Hepatocyte (in vitro differentiated cells): ENCODE data around the gene TSPO2. TPM values are rescaled to one million over a fixed set of nuclear protein-coding genes. Genes with fewer than 3 reads are reported as not detected.

Experiments
- DNase-seq: peaks from one replicate; pipeline ENCODE4 v3.0.0-alpha.2; 2016; ENCODE audit warnings: low spot score
- H2AFZ ChIP-seq: fragments of 200-600 bp; sonication (generic); 2 replicates; pipeline ENCODE4 v1.6.0; 2016; ENCODE audit warnings: antibody characterized with exemption, mild to moderate bottlenecking
- H3K27ac ChIP-seq: fragments of 200-600 bp; sonication (generic); 2 replicates; pipeline ENCODE4 v1.5.1; 2016; ENCODE audit warnings: mild to moderate bottlenecking
- H3K27me3 ChIP-seq: fragments of 200-600 bp; sonication (generic); 2 replicates; pipeline ENCODE4 v1.6.1; 2016
- H3K36me3 ChIP-seq: fragments of 200-600 bp; sonication (generic); replicated peaks from 2 replicates; pipeline ENCODE4 v1.5.1; 2016; ENCODE audit warnings: low read depth; ENCODE audit not compliant: insufficient read depth
- H3K4me1 ChIP-seq: fragments of 200-600 bp; sonication (generic); 2 replicates; pipeline ENCODE4 v1.5.1; 2016; ENCODE audit warnings: mild to moderate bottlenecking, moderate library complexity; ENCODE audit not compliant: insufficient read depth
- H3K4me2 ChIP-seq: fragments of 200-600 bp; sonication (generic); 2 replicates; pipeline ENCODE4 v1.6.0; 2016
- H3K4me3 ChIP-seq: fragments of 200-600 bp; sonication (generic); 2 replicates; pipeline ENCODE4 v1.5.1; 2016; ENCODE audit warnings: mild to moderate bottlenecking
- H3K79me2 ChIP-seq: fragments of 200-600 bp; sonication (generic); 2 replicates; pipeline ENCODE4 v1.6.0; 2017; ENCODE audit warnings: mild to moderate bottlenecking
- H3K9me2 ChIP-seq: fragments of 200-600 bp; sonication (generic); replicated peaks from 2 replicates; pipeline ENCODE4 v1.6.0; 2017; ENCODE audit warnings: mild to moderate bottlenecking; ENCODE audit not compliant: insufficient read depth
- H3K9me3 ChIP-seq: fragments of 200-600 bp; sonication (generic); 2 replicates; pipeline ENCODE4 v1.5.1; 2016; ENCODE audit warnings: low read depth, mild to moderate bottlenecking
- H4K20me1 ChIP-seq: fragments of 200-600 bp; sonication (generic); 2 replicates; pipeline ENCODE4 v1.6.0; 2016; ENCODE audit warnings: mild to moderate bottlenecking; ENCODE audit not compliant: insufficient read depth, poor library complexity, severe bottlenecking
- EZH2 ChIP-seq: fragments of 200-600 bp; sonication (generic); IDR thresholded peaks from 2 replicates; pipeline ENCODE4 v1.6.1; 2016; ENCODE audit warnings: antibody characterized with exemption, mild to moderate bottlenecking, borderline replicate concordance
- EZH2phosphoT487 ChIP-seq: fragments of 200-600 bp; sonication (generic); IDR thresholded peaks from one replicate; pipeline ENCODE4 v1.6.1; 2018; ENCODE audit warnings: antibody characterized with exemption, mild to moderate bottlenecking, low read depth, moderate library complexity; ENCODE audit not compliant: unreplicated experiment, severe bottlenecking
- WGBS: methylation state at CpG from one replicate; pipeline ENCODE4 v1.1.6; 2016; ENCODE audit warnings: low lambda C conversion rate; ENCODE audit errors: missing lambda C conversion rate; 5-methylcytosine and 5-hydroxymethylcytosine counted together
- polyA plus RNA-seq: library from polyadenylated mRNA; unstranded; fragments of >200 nt; fragmentation: Nextera tagmentation; extraction: Ambion mirVana; gene quantifications from 2 replicates; pipeline ENCODE4 v1.2.1, GENCODE V29; 2016
- total RNA-seq: library from RNA; depleted of rRNA; stranded (reverse); fragments of >200 nt; gene quantifications from 2 replicates; pipeline ENCODE4 v1.2.3, GENCODE V29; 2014
- TF ChIP-seq, protein P1 (sequence below): fragments of 200-600 bp; sonication (generic); IDR thresholded peaks from 2 replicates; pipeline ENCODE4 v1.5.1; 2016; ENCODE audit warnings: antibody characterized with exemption, mild to moderate bottlenecking; ENCODE audit not compliant: poor library complexity

Gene TSPO2
- total and polyA plus RNA-seq, 2 experiments from 2014 or later: 0.27 to 0.36 TPM

DNA sequence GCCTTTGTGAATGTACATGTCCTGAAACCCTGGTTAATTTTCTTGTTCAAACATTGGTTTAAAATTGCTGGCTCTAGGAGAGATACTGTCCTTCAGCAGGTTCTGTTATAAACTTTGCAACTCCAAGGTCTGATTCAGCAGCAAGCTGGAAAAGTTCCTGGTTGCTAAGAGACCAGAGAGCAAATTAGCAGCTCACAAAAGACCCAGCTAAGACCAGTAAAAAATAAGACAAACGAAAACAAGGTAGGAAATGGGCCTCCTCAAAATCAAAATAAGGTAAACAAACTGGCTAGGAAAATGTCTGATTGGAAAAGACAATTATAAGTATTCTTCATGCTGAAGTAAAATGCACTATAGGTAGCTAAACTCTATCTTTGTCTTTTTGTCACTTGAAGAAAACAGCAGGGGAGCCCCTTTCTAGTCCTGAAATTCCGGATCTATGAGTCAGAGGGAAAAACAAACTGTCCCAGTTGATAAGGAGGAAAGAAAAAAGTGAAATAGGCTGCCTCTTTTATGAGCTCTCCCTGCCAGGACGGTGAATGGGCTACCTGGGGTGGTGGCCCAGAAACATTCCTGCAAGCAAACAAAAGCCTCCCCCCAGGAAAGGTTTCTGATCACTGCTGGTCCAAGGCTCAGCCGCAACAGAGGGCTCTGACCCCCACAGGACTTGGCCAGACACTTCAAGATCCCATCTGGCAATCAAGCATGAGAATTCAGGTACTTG is 44.9 kb upstream of the TSPO2 start:
- DNase-seq: peak; percentile 73
- peak overlapping the region; percentile 1 for H2AFZ ChIP-seq
- H3K4me2 ChIP-seq: peak overlapping the region; percentile 64
- no peaks in the 10 kb centered on the region for H3K79me2 ChIP-seq
- H3K9me2 ChIP-seq: no peaks in the 10 kb centered on the region
- no peaks in the 10 kb centered on the region for H3K9me3 ChIP-seq
- peak overlapping the region; percentile 96 for H3K27ac ChIP-seq
- no peak overlapping the region for H3K4me3 ChIP-seq
- TF ChIP-seq EZH2 (no peak), EZH2phosphoT487 (no peak)
- TF ChIP-seq, protein P1, sequence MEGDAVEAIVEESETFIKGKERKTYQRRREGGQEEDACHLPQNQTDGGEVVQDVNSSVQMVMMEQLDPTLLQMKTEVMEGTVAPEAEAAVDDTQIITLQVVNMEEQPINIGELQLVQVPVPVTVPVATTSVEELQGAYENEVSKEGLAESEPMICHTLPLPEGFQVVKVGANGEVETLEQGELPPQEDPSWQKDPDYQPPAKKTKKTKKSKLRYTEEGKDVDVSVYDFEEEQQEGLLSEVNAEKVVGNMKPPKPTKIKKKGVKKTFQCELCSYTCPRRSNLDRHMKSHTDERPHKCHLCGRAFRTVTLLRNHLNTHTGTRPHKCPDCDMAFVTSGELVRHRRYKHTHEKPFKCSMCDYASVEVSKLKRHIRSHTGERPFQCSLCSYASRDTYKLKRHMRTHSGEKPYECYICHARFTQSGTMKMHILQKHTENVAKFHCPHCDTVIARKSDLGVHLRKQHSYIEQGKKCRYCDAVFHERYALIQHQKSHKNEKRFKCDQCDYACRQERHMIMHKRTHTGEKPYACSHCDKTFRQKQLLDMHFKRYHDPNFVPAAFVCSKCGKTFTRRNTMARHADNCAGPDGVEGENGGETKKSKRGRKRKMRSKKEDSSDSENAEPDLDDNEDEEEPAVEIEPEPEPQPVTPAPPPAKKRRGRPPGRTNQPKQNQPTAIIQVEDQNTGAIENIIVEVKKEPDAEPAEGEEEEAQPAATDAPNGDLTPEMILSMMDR: no peak
- H4K20me1 ChIP-seq: no peaks in the 10 kb centered on the region
- no peaks in the 10 kb centered on the region for H3K27me3 ChIP-seq
- peaks cover 36% of the 10 kb centered on the region for H3K4me1 ChIP-seq
- H3K36me3 ChIP-seq: no peaks in the 10 kb centered on the region
- 12% methylated on average over 4 of the region's 4 CpGs for WGBS

DNA sequence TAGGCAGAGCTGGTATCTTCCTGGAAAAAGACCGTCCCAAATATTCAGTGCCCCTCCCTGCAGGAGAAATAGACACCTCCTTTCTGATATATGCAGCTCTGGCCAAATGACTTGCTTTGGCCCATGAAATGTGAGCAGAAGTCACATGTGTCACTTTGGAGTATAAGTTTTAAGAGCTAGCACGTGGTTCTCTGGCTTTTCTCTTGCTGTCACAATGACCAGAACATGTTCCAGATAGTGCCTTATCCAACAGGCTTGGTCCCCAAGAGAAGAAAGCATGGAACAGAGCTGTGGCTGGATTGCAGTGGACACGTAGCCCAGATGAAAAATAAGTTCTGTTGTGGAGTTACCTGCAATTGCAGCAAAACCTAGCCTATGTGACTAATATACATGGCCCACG is 43.6 kb upstream of the TSPO2 start:
- Histone ChIP-seq H2AFZ (no peak overlapping the region), H3K4me3 (no peak overlapping the region), H3K4me1 (peaks cover 36% of the 10 kb centered on the region), H3K27me3 (no peaks in the 10 kb centered on the region), H3K79me2 (no peaks in the 10 kb centered on the region), H3K9me2 (no peaks in the 10 kb centered on the region), H3K9me3 (no peaks in the 10 kb centered on the region), H3K4me2 (no peak overlapping the region), H3K27ac (peak overlapping the region; percentile 96), H4K20me1 (no peaks in the 10 kb centered on the region), H3K36me3 (no peaks in the 10 kb centered on the region)
- no peak for DNase-seq
- TF ChIP-seq, protein P1: no peak
- TF ChIP-seq EZH2phosphoT487 (no peak), EZH2 (no peak)
- 73% methylated on average over 4 of the region's 4 CpGs for WGBS

DNA sequence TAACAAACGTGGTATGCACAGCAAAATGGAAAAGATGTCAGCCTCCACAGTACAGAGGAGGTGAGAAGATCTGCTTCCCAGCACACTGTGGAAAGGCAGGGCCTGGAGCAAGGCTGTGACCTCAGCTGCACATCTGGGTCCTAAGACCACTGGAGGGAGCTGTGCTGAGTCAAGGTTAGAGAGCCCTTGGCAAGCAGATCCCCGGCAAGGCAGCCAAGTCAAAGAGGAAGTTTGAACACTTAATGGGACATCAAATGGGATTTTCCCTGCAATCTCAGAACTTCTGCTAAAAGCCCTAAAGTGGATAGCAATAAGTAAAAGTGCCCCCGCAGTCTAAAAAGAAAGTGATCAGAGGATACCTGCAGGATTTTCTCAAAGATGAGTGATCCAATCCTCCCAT is 42.7 kb upstream of the TSPO2 start:
- 36% methylated on average over 3 of the region's 3 CpGs for WGBS
- H3K9me3 ChIP-seq: no peaks in the 10 kb centered on the region
- H3K9me2 ChIP-seq: no peaks in the 10 kb centered on the region
- no peaks in the 10 kb centered on the region for H3K79me2 ChIP-seq
- no peaks in the 10 kb centered on the region for H3K27me3 ChIP-seq
- H4K20me1 ChIP-seq: no peaks in the 10 kb centered on the region
- TF ChIP-seq, protein P1: peak; percentile 29
- TF ChIP-seq EZH2: no peak
- no peak for TF ChIP-seq EZH2phosphoT487
- H2AFZ ChIP-seq: no peak overlapping the region
- peaks cover 31% of the 10 kb centered on the region for H3K4me1 ChIP-seq
- peak; percentile 63 for DNase-seq
- no peaks in the 10 kb centered on the region for H3K36me3 ChIP-seq
- no peak overlapping the region for H3K4me2 ChIP-seq
- no peak overlapping the region for H3K4me3 ChIP-seq
- no peak overlapping the region for H3K27ac ChIP-seq
